GM12864 (cell line): ENCODE measurements around the gene HIBADH.
"Not testable (repeated sequence)": the region's sequence is repeated elsewhere in the genome, so short reads cannot be mapped to it uniquely, and the experiment has no call there.

Source experiments
- DNase-seq: peaks from one replicate; pipeline ENCODE4 v3.0.0-alpha.2; 2011; ENCODE audit warnings: low read depth
- H3K4me3 ChIP-seq: 2 replicates; pipeline ENCODE4 v1.5.1; 2011; ENCODE audit warnings: mild to moderate bottlenecking, low read depth, low read length, control low read depth
- TF ChIP-seq, protein P1 (sequence below): IDR thresholded peaks from 2 replicates; pipeline ENCODE4 v1.5.1; 2011; ENCODE audit warnings: low read depth, mild to moderate bottlenecking, moderate library complexity, low read length, control low read depth, inconsistent platforms; ENCODE audit errors: missing control alignments

HIBADH gene

DNA sequence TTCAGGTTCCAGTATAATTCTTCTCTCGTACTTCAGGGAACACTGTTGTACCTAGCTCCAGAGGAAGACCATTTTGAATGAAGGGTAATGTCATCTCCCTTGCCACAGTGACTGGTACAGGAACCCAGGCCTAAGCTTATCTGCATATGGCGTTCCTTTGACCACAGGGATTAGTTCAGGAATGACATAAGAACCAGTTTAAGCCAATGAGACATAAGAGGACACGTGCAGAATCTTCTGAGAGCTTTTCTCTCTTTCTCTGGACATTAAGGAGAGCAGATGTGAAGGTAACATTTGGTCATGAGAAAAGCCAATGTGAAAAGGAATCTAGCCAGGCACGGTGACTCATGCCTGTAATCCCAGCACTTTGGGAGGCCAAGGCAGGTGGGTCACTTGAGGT lies 21.8 kb upstream of the HIBADH start:
- H3K4me3 ChIP-seq: no peak overlapping the region
- no peak for DNase-seq
- TF ChIP-seq, protein P1, sequence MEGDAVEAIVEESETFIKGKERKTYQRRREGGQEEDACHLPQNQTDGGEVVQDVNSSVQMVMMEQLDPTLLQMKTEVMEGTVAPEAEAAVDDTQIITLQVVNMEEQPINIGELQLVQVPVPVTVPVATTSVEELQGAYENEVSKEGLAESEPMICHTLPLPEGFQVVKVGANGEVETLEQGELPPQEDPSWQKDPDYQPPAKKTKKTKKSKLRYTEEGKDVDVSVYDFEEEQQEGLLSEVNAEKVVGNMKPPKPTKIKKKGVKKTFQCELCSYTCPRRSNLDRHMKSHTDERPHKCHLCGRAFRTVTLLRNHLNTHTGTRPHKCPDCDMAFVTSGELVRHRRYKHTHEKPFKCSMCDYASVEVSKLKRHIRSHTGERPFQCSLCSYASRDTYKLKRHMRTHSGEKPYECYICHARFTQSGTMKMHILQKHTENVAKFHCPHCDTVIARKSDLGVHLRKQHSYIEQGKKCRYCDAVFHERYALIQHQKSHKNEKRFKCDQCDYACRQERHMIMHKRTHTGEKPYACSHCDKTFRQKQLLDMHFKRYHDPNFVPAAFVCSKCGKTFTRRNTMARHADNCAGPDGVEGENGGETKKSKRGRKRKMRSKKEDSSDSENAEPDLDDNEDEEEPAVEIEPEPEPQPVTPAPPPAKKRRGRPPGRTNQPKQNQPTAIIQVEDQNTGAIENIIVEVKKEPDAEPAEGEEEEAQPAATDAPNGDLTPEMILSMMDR: no peak

DNA sequence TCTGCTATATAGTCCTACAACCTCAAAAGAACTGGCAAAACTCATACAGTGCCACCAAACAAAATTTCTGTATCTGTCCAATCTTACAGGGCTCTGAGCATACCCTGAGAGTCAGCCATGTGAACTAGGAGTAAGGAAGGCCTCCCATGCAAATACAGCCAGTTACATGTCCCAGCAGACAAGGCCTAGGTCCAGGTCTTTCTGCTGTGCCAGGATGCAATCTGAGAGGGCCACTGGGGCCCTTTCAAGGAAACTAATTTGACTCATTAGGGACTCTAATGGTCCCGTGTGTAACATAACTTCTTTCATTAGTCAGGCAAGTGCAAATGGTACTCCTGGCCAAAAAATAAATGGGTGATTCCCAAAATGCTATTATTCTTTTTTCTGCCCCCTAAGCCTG lies 17.9 kb upstream of the HIBADH start:
- no peak for DNase-seq
- TF ChIP-seq, protein P1: no peak
- no peak overlapping the region for H3K4me3 ChIP-seq

DNA sequence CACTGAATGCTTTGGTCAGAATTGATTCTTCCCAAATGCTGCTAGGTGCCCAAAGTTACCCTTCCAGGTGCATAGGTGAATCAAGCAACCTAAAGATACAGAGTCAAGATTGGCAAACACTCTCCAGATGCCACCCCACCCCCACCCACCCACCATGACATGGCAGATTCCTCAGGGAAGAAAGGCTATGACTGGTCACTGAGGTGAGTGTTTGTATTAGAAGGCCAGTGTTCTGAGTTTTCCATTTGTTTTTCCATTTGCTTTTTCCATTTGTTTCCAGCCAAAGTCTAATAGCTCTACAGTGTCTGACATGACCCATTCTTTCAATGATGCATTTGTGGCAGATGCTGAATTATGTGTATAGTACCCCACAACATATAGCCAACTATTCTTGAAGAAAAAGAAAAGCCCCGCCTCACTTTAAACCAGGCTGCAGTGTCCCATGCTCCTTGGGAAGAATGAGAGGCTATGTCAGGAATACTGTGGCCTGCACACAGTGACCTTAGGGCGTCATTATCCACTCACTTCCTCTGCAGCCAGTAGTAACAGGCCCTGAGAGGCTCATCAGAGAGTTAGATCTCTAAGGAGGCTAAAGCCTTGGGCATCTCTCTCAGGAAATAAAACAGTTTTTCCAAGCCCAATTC lies 16.1 kb upstream of the HIBADH start:
- DNase-seq: no peak
- TF ChIP-seq, protein P1: no peak
- H3K4me3 ChIP-seq: no peak overlapping the region

DNA sequence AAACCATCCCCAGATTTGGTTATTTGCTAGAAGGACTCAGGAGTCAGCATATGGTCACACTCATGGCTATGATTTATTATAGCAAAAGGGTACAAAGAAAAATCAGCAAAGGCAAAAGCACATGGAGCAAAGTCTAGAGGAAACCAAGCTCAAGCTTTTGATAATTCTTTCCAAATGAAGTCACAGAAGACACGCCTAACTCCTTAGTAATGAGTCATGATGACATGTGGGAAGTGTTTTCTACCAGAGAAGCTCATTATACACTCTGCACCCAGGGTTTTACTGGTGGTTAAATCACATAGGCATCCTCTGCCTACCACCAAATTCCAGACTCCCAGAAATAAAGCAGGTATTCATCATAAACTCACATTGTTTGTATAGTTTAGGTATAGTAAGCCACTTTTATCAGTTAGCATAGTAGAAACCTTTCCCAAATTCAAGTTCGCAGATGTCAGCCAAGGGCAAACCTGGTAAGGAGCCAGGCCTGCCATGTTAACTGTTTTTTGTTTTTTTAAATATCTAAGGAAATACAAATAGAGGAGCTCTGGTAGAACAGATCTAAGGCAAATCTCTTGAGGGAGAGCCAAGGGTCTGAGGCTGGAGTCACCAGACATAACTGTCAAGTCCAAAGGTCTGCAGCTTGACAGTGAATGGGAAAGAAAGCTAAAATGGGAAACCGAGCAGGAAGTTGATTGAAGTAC lies 15.4 kb upstream of the HIBADH start:
- DNase-seq: no peak
- TF ChIP-seq, protein P1: no peak
- H3K4me3 ChIP-seq: no peak overlapping the region

DNA sequence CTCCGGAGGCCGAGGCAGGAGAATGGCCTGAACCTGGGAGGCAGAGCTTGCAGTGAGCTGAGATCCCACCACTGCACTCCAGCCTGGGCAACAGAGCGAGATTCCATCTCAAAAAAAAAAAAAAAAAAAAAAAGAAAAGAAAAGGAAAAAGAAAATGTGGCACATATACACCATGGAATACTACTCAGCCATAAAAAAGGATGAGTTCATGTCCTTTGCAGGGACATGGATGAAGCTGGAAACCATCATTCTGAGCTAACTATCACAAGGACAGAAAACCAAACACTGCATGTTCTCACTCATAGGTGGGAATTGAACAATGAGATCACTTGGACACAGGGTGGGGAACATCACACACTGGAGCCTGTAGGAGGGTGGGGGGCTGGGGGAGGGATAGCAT lies 11.4 kb upstream of the HIBADH start:
- H3K4me3 ChIP-seq, DNase-seq: not testable (repeated sequence)

DNA sequence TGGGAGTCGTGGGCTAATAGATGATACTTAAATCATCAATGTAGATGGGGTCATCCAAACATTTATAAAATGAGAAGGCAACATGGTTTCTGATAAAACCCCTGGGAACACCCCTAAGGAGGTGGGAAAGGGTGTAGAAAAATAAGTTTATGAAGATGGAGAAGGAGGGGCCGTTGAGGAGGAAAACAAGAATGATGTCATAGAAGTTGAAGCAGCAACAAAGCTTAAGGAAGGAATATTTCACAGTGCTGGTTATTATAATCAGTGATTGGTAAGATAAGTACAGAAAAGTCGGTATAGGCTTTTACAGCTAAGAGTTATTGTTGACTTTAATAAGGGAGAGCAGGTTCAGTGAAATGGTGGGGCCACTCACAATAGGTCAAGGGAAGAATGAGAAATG lies 9.0 kb upstream of the HIBADH start:
- TF ChIP-seq, protein P1: no peak
- DNase-seq: no peak
- no peak overlapping the region for H3K4me3 ChIP-seq

DNA sequence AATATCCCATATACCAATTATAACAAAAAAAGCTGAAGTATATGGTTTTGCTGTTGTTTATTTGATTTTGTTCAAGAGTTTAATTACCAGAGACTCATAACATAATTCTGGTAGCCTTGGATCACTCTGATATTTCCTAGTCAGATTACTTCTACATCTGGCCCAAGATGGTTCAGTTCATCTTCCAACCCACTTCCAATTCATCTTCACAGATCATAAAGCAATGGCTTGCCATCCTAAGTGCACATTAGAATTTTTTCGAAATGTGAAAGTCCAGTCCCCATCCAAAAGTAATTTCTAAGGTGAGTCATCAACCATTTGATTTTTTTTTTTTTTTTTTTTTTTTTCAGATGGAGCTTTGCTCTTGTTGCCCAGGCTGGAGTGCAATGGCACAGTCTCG lies 8.0 kb upstream of the HIBADH start:
- no peak for DNase-seq
- H3K4me3 ChIP-seq: no peak overlapping the region
- TF ChIP-seq, protein P1: no peak
